Neural progenitor cell (in vitro differentiated cells): ENCODE results near the gene SHE. TPM values are rescaled to one million over a fixed set of nuclear protein-coding genes. Genes with fewer than 3 reads are reported as not detected.

ENCODE experiments used
- DNase-seq: peaks from one replicate; pipeline ENCODE4 v3.0.0-alpha.2; 2016; ENCODE audit warnings: low spot score
- H2AFZ ChIP-seq: fragments of 200-600 bp; sonication (generic); replicated peaks from 2 replicates; pipeline ENCODE4 v1.6.1; 2016; ENCODE audit warnings: antibody characterized with exemption
- H3F3A ChIP-seq: fragments of 200-600 bp; sonication (generic); 2 replicates; pipeline ENCODE4 v1.6.1; 2016; ENCODE audit warnings: antibody characterized with exemption, low read depth
- H3K27ac ChIP-seq: fragments of 200-600 bp; sonication (generic); 2 replicates; pipeline ENCODE4 v1.5.1; 2016; ENCODE audit warnings: mild to moderate bottlenecking
- H3K27me3 ChIP-seq: fragments of 200-600 bp; sonication (generic); 2 replicates; pipeline ENCODE4 v1.6.1; 2016; ENCODE audit warnings: mild to moderate bottlenecking, moderate library complexity
- H3K36me3 ChIP-seq: fragments of 200-600 bp; sonication (generic); 2 replicates; pipeline ENCODE4 v1.5.1; 2016
- H3K4me1 ChIP-seq: fragments of 200-600 bp; sonication (generic); 2 replicates; pipeline ENCODE4 v1.6.1; 2016; ENCODE audit warnings: mixed run types
- H3K4me2 ChIP-seq: fragments of 200-600 bp; sonication (generic); 2 replicates; pipeline ENCODE4 v1.6.1; 2016
- H3K4me3 ChIP-seq: fragments of 200-600 bp; sonication (generic); 2 replicates; pipeline ENCODE4 v1.5.1; 2016
- H3K79me2 ChIP-seq: fragments of 200-600 bp; sonication (generic); 2 replicates; pipeline ENCODE4 v1.6.1; 2016; ENCODE audit warnings: low read depth
- H3K9ac ChIP-seq: fragments of 200-600 bp; sonication (generic); 2 replicates; pipeline ENCODE4 v1.6.1; 2016
- H3K9me3 ChIP-seq: fragments of 200-600 bp; sonication (generic); 2 replicates; pipeline ENCODE4 v1.5.1; 2016; ENCODE audit warnings: low read depth
- H4K20me1 ChIP-seq: fragments of 200-600 bp; sonication (generic); 2 replicates; pipeline ENCODE4 v1.6.1; 2016; ENCODE audit warnings: low read depth
- H3K27ac Mint-ChIP-seq: 3 replicates; pipeline ENCODE4 v1.8.0; 2021; ENCODE audit warnings: mixed read lengths
- H3K27me3 Mint-ChIP-seq: 2 replicates; pipeline ENCODE4 v1.8.0; 2022; ENCODE audit warnings: low read depth, mild to moderate bottlenecking, inconsistent platforms, moderate library complexity, mixed read lengths; ENCODE audit not compliant: insufficient read depth
- H3K36me3 Mint-ChIP-seq: 3 replicates; pipeline ENCODE4 v1.8.0; 2021; ENCODE audit warnings: mixed read lengths
- H3K4me1 Mint-ChIP-seq: 3 replicates; pipeline ENCODE4 v1.8.0; 2021; ENCODE audit warnings: mixed read lengths
- H3K4me3 Mint-ChIP-seq: 3 replicates; pipeline ENCODE4 v1.8.0; 2021; ENCODE audit warnings: mild to moderate bottlenecking, moderate library complexity, mixed read lengths
- H3K9me3 Mint-ChIP-seq: 3 replicates; pipeline ENCODE4 v1.8.0; 2020; ENCODE audit warnings: mixed read lengths
- CTCF ChIP-seq: fragments of 200-600 bp; sonication (generic); IDR thresholded peaks from 2 replicates; pipeline ENCODE4 v1.5.1; 2017; ENCODE audit warnings: antibody characterized with exemption, mild to moderate bottlenecking
- EZH2 ChIP-seq: fragments of 200-600 bp; sonication (generic); IDR thresholded peaks from 2 replicates; pipeline ENCODE4 v1.6.1; 2017; ENCODE audit warnings: antibody characterized with exemption, mild to moderate bottlenecking, moderate library complexity
- EZH2phosphoT487 ChIP-seq: fragments of 200-600 bp; sonication (generic); IDR thresholded peaks from 2 replicates; pipeline ENCODE4 v1.6.1; 2017; ENCODE audit warnings: antibody characterized with exemption
- total RNA-seq: library from RNA; depleted of rRNA; stranded (reverse); fragments of >200 nt; gene quantifications from 2 replicates; pipeline ENCODE4 v1.2.3, GENCODE V29; 2015; ENCODE audit warnings: low replicate concordance

SHE gene
- total RNA-seq, 1 donor from 2014 or later = 0.04 TPM

- Histone ChIP-seq H3K79me2 (no peaks in the 10 kb centered on the region), H3K9ac (no peak overlapping the region), H2AFZ (no peak overlapping the region), H3K27ac (no peak overlapping the region), H3K4me1 (peaks cover 10% of the 10 kb centered on the region), H3K4me3 (no peak overlapping the region), H4K20me1 (no peaks in the 10 kb centered on the region), H3K36me3 (no peaks in the 10 kb centered on the region), H3K27me3 (no peaks in the 10 kb centered on the region), H3F3A (no peaks in the 10 kb centered on the region), H3K9me3 (no peaks in the 10 kb centered on the region), H3K4me2 (no peak overlapping the region)
- H3K27me3 Mint-ChIP-seq = peaks cover 2% of the 10 kb centered on the region
- no peak for TF ChIP-seq EZH2
- TF ChIP-seq CTCF = no peak
- TF ChIP-seq EZH2phosphoT487 = no peak
- no peaks in the 10 kb centered on the region for H3K36me3 Mint-ChIP-seq
- H3K4me3 Mint-ChIP-seq = no peak overlapping the region
- H3K9me3 Mint-ChIP-seq = no peaks in the 10 kb centered on the region
- DNase-seq = no peak
- H3K27ac Mint-ChIP-seq = peak overlapping the region; percentile 65
- peaks cover 35% of the 10 kb centered on the region for H3K4me1 Mint-ChIP-seq
These were observed 68.9 kb downstream of the SHE start for GRCh38 chr1:154433161-154433764.

DNA sequence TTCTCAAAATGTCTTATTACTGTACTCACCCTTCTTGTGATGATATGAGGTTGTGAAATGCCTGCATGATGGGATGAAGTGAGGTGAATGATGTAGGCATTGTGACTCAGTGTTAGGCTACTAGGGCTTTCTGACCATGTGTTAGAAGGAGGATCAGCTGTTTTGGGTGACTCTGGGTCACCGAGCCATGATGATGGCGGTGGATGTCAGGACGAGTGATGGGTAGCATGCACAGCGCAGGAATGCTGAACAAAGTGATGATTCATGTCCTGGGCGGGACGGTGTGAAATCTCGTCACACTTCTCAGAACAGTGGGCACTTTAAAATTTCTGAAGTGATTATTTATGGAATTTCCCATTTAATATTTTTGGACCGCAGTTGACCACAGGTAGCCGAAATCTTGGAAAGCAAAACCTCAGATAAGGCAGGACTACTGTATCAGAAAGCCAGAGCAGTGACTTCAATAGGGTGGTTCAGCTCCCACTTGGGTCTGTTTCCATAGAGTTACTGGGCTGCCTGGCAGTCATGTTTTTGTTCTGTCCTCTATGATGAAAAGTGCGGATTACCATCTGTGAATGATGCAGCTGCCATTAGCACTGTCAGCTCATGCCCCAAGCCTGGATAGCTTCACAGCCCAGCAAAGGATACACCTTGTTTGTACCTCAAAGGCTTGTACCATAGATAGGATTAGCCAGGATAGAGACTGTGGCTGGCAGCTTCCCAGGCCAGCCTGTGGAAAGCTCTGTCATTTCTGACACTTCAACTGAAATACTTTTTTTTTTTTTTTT lies 70.4 kb downstream of the SHE start:
- no peak overlapping the region for H3K9ac ChIP-seq
- H3F3A ChIP-seq = no peaks in the 10 kb centered on the region
- H3K27me3 ChIP-seq = no peaks in the 10 kb centered on the region
- no peaks in the 10 kb centered on the region for H3K36me3 Mint-ChIP-seq
- peaks cover 35% of the 10 kb centered on the region for H3K4me1 Mint-ChIP-seq
- no peak overlapping the region for H3K27ac ChIP-seq
- H3K4me2 ChIP-seq = no peak overlapping the region
- no peaks in the 10 kb centered on the region for H3K79me2 ChIP-seq
- H3K27ac Mint-ChIP-seq = peak overlapping the region; percentile 9
- H3K27me3 Mint-ChIP-seq = peaks cover 2% of the 10 kb centered on the region
- H4K20me1 ChIP-seq = no peaks in the 10 kb centered on the region
- H3K4me1 ChIP-seq = peaks cover 10% of the 10 kb centered on the region
- DNase-seq = no peak
- TF ChIP-seq EZH2phosphoT487 = no peak
- no peak for TF ChIP-seq EZH2
- no peak for TF ChIP-seq CTCF
- no peak overlapping the region for H3K4me3 ChIP-seq
- peak overlapping the region; percentile 9 for H3K4me3 Mint-ChIP-seq
- H3K9me3 Mint-ChIP-seq = no peaks in the 10 kb centered on the region
- no peaks in the 10 kb centered on the region for H3K36me3 ChIP-seq
- H2AFZ ChIP-seq = no peak overlapping the region
- no peaks in the 10 kb centered on the region for H3K9me3 ChIP-seq

- Histone ChIP-seq H3K9ac (no peak overlapping the region), H3F3A (no peaks in the 10 kb centered on the region), H4K20me1 (no peaks in the 10 kb centered on the region), H3K36me3 (no peaks in the 10 kb centered on the region), H3K27ac (no peak overlapping the region), H3K4me2 (no peak overlapping the region), H3K4me1 (peaks cover 10% of the 10 kb centered on the region), H3K27me3 (no peaks in the 10 kb centered on the region), H2AFZ (no peak overlapping the region), H3K9me3 (no peaks in the 10 kb centered on the region), H3K4me3 (no peak overlapping the region), H3K79me2 (no peaks in the 10 kb centered on the region)
- Mint-ChIP-seq H3K36me3 (no peaks in the 10 kb centered on the region), H3K9me3 (no peaks in the 10 kb centered on the region), H3K4me1 (peaks cover 35% of the 10 kb centered on the region), H3K27me3 (peaks cover 2% of the 10 kb centered on the region), H3K27ac (no peak overlapping the region), H3K4me3 (peak overlapping the region; percentile 13)
- TF ChIP-seq EZH2phosphoT487 (no peak), EZH2 (no peak), CTCF (no peak)
- peak; percentile 49 for DNase-seq
These were observed 71.3 kb downstream of the SHE start for GRCh38 chr1:154430903-154431302.
